KOPT-K1 (cell line): ENCODE results near the gene SLC7A6.
A peak's percentile ranks its signal among the peaks of the same experiment; 100 is the strongest.

Experiments used
- H3K27ac ChIP-seq: fragments of 200-600 bp; sonication (generic); 2 replicates; pipeline ENCODE4 v1.5.1; 2016; ENCODE audit warnings: antibody characterized with exemption, mild to moderate bottlenecking, low read depth, low read length; ENCODE audit not compliant: poor library complexity, severe bottlenecking
- H3K36me3 ChIP-seq: fragments of 200-600 bp; sonication (generic); 2 replicates; pipeline ENCODE4 v1.5.1; 2017; ENCODE audit warnings: antibody characterized with exemption, mild to moderate bottlenecking, low read length, moderate library complexity; ENCODE audit not compliant: insufficient read depth
- H3K9me3 ChIP-seq: fragments of 200-600 bp; sonication (generic); 2 replicates; pipeline ENCODE4 v1.5.1; 2017; ENCODE audit warnings: antibody characterized with exemption, low read length, mild to moderate bottlenecking; ENCODE audit not compliant: insufficient read depth, poor library complexity, severe bottlenecking

SLC7A6 gene

DNA sequence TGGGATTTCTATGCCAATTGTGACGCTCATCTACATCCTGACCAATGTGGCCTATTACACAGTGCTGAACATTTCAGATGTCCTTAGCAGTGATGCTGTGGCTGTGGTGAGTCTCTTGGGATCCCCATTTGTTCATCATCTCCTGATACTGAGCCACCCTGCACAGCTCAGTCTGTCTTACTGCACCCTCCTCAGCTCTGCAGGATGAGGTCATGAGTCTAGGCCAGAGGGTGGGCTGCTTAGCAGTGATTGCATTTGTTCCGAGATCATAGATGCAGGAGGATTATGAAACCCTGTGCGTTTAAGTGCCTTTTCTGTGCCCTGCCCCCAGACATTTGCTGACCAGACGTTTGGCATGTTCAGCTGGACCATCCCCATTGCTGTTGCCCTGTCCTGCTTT is 26.9 kb downstream of the SLC7A6 start:
- H3K36me3 ChIP-seq: peaks cover 66% of the 10 kb centered on the region
- no peak overlapping the region for H3K27ac ChIP-seq
- H3K9me3 ChIP-seq: no peaks in the 10 kb centered on the region

- Histone ChIP-seq H3K36me3 (peaks cover 78% of the 10 kb centered on the region), H3K9me3 (no peaks in the 10 kb centered on the region), H3K27ac (no peak overlapping the region)
Observed at GRCh38 chr16:68292425-68292824, 28.1 kb downstream of the SLC7A6 start.

DNA sequence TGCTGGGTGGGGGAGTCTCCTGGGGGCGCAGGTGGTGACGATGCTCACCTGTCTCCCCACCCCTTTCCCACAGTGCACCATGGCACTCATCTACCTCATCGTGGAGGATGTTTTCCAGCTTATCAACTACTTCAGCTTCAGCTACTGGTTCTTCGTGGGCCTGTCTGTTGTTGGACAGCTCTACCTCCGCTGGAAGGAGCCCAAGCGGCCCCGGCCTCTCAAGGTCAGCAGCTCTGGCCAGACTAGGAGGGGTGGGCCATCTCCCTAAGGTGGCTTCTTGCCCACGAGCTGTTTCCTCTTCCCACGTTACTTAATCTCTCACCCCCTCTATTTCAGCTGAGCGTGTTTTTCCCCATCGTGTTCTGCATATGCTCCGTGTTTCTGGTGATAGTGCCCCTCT is 32.0 kb downstream of the SLC7A6 start:
- no peak overlapping the region for H3K27ac ChIP-seq
- H3K36me3 ChIP-seq: peaks cover 99% of the 10 kb centered on the region

DNA sequence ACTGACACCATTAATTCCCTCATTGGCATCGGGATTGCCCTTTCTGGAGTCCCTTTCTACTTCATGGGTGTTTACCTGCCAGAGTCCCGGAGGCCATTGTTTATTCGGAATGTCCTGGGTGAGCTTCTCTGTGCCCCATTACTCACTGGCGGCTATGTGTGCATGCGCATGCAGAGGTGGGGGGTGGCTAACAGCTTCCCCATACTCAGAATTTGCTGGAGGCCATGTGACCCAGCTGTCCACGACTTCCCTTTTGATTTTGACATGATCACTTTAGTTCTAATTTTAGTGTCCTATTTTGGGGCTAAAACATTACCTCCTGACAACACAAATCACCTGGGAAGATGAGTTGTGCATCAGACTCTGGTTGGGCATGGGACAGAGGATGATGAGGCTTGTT is 32.4 kb downstream of the SLC7A6 start:
- H3K9me3 ChIP-seq: no peaks in the 10 kb centered on the region
- H3K36me3 ChIP-seq: peaks cover 99% of the 10 kb centered on the region
- H3K27ac ChIP-seq: no peak overlapping the region

More for the DNA sequence above, 32.0 kb downstream of the SLC7A6 start:
- no peaks in the 10 kb centered on the region for H3K9me3 ChIP-seq

DNA sequence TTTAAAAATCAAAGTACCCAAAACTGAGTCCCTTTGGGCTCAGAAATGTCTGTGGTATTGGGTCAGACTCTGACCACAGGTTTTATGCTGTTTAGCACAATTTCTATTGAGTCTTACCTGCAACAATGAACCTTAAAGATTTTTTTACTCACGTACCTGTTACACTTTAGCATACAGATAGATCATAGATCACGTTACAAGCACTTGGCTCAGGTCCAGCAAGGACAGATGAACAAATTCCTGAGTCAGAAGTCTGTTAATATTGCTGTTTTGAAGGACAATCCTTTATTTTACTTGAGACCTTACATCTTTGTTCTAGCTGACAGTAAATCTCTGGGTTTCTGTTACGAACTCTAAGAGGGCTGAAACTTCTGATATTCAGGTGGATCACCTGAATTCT is 33.6 kb downstream of the SLC7A6 start:
- Histone ChIP-seq H3K27ac (no peak overlapping the region), H3K9me3 (no peaks in the 10 kb centered on the region), H3K36me3 (peaks cover 100% of the 10 kb centered on the region)

- H3K36me3 ChIP-seq: peaks cover 99% of the 10 kb centered on the region
- no peak overlapping the region for H3K27ac ChIP-seq
- no peaks in the 10 kb centered on the region for H3K9me3 ChIP-seq
Observed at GRCh38 chr16:68298312-68298711, 34.0 kb downstream of the SLC7A6 start.

DNA sequence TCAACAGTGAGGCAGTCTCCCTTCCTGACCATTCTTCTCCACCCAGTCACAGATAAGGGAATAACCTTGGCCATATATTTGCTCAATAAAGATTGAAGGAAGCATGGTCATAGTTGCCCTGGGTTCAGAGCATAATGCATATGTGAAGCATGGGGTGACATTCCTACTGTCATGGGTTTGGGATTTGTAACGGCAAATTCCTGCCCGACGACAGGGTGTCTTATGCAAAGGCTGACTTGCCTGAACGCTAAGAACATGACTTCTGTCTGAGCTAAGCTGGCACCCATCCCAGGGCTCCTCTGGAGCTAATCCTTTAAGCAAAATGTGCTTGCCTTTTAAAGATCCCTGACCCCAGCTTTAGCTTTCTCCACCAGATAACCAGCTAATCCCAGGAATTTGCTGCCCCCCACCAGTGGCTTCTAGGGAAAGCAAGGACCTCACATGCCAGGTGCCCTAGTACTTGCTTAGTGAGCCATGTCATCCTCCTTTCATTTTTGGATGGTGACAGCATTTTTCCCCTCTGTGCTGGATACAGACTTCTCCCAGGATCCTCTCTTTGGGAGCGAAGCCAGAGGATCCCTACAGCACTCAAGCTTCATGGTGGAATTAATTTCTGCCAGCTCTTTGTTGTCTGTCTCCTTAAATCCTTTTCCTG is 34.7 kb downstream of the SLC7A6 start:
- Histone ChIP-seq H3K36me3 (peaks cover 99% of the 10 kb centered on the region), H3K9me3 (no peaks in the 10 kb centered on the region)

GRCh38 chr16:68299571-68300453 is 35.5 kb downstream of the SLC7A6 start:
- Histone ChIP-seq H3K9me3 (no peaks in the 10 kb centered on the region), H3K27ac (no peak overlapping the region), H3K36me3 (peaks cover 99% of the 10 kb centered on the region)

More for the DNA sequence above, 34.7 kb downstream of the SLC7A6 start:
- H3K27ac ChIP-seq: no peak overlapping the region

- no peaks in the 10 kb centered on the region for H3K9me3 ChIP-seq
- H3K27ac ChIP-seq: no peak overlapping the region
- H3K36me3 ChIP-seq: peaks cover 99% of the 10 kb centered on the region
Observed at GRCh38 chr16:68300734-68301459, 36.6 kb downstream of the SLC7A6 start.

- H3K27ac ChIP-seq: no peak overlapping the region
- H3K9me3 ChIP-seq: no peaks in the 10 kb centered on the region
- peaks cover 75% of the 10 kb centered on the region for H3K36me3 ChIP-seq
Observed at GRCh38 chr16:68306633-68307032, 42.3 kb downstream of the SLC7A6 start.

- Histone ChIP-seq H3K36me3 (peaks cover 65% of the 10 kb centered on the region), H3K9me3 (no peaks in the 10 kb centered on the region), H3K27ac (peak overlapping the region; percentile 82)
Observed at GRCh38 chr16:68309799-68310198, 45.5 kb downstream of the SLC7A6 start.

DNA sequence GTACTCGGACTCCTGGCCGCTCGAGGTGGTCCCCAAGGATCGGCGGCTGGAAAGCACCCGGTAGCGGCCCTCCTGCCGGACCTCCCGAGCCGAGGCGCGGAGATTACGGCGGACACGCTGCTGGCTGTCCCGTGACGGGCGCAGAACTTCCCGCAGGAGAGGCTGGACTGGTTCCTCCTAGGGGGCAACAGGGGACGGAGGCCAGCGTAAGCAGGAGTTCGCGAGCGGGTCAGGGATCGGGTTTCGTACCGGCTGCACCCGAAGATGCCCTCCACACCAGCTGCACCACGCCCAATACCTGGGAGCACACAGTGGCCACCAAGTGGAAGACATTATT is 46.1 kb downstream of the SLC7A6 start:
- Histone ChIP-seq H3K36me3 (peaks cover 63% of the 10 kb centered on the region), H3K27ac (peak overlapping the region; percentile 82)

GRCh38 chr16:68310774-68311511 is 46.6 kb downstream of the SLC7A6 start, which contains the start of the genes PRMT7 and SLC7A6OS:
TSS of gene PRMT7 (plus strand) at chr16:68311019. CDS start at chr16:68315980, 4,961 bp downstream.
TSS of gene SLC7A6OS (minus strand) at chr16:68310946. CDS start at chr16:68310926, 20 bp downstream.
- H3K27ac ChIP-seq: peak within 1 kb of the TSS; percentile 82
- H3K9me3 ChIP-seq: no peaks in the 10 kb centered on the region
- peaks cover 63% of the 10 kb centered on the region for H3K36me3 ChIP-seq

More for the DNA sequence above, 46.1 kb downstream of the SLC7A6 start:
- H3K9me3 ChIP-seq: no peaks in the 10 kb centered on the region

DNA sequence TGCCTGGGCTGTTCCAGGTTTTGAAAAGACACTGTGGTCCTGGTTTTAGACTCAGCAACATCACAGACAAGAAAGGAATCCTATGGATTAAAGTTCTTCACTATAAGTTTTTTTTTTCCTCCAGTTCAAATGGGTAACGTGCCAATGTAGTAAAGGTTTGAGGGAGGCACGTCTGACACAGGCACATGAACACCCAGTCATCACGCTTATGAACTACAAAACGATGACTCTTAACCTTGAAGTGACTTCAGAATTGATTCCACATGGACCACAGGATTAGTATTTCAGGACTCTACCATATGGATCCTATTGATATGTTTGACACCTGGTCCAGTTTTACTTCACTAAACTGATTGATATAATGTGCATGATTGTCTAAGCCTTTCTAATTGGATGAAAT is 48.8 kb downstream of the SLC7A6 start:
- Histone ChIP-seq H3K9me3 (no peaks in the 10 kb centered on the region), H3K27ac (no peak overlapping the region), H3K36me3 (peaks cover 59% of the 10 kb centered on the region)
